Glomerular visceral epithelial cell (primary cell): ENCODE measurements around the gene GNLY.

Source experiments
- DNase-seq: peaks from one replicate; pipeline ENCODE4 v3.0.0-alpha.2; 2016; ENCODE audit errors: extremely low spot score

The GNLY gene

GRCh38 chr2:85744055-85744454, 49.9 kb downstream of the GNLY start:
- DNase-seq, result no peak

GRCh38 chr2:85744741-85745601, 50.8 kb downstream of the GNLY start:
- DNase-seq, result peak; percentile 31

GRCh38 chr2:85745619-85746018, 51.5 kb downstream of the GNLY start:
- no peak for DNase-seq

- no peak for DNase-seq
Observed at GRCh38 chr2:85746321-85747004, 52.3 kb downstream of the GNLY start.

- no peak for DNase-seq
Observed at GRCh38 chr2:85747441-85747840, 53.3 kb downstream of the GNLY start.

- DNase-seq, result no peak
Observed at GRCh38 chr2:85748039-85748734, 54.0 kb downstream of the GNLY start.
